Vagina (tissue), 2 donors: ENCODE data around the gene SDK2.

ENCODE experiments used
- POLR2A ChIP-seq, 2 donors: fragments of 450-650 bp; IDR thresholded peaks; one replicate each; pipeline ENCODE4 v1.6.1; 2017; ENCODE audit warnings: antibody characterized with exemption in 2 of 2, mild to moderate bottlenecking in 2 of 2, moderate library complexity in 2 of 2
- TF ChIP-seq, protein P1 (sequence below), 3 experiments: fragments of 450-650 bp in 2 of 3; fragments of 200-600 bp in 1 of 3; sonication (generic) in 1 of 3; IDR thresholded peaks; one replicate each; pipeline ENCODE4 v1.5.1; 2017 to 2019; ENCODE audit warnings: antibody characterized with exemption in 3 of 3, mild to moderate bottlenecking in 2 of 3, moderate library complexity in 2 of 3

DNA sequence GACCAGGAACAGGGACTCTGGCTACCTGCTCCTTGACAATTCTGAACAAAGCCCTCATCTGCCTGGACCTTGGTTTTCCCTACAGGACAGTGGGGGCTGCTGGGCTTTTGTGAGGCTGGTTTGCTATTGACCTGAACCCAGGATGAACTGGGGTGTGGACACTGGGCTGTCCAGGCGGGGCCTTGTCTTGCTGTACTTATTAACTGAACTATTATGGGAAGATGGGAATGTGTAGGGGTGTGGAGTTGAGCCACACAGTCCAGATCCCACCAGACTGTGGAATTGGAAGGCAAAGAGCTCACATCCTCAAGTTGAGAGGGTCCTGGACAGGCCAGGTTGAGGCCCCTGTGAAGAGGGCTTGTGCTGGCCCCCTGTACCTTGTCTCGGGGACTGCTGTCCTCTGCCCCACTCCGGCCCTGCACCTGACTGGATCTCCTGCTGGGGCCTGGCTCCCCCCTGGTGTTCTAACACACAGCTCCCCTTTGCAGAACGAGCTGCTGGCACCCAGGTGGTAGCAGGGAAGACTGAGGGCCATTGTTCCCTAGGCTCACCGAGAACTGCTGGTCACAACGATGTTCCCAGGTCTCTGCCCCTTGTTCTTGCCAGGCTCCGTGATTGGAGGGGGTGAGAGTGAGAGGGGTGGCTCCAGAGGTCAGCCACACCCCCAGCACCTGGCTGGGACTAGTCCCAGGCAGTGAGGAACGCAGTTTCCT, 280.6 kb downstream of the SDK2 start:
- TF ChIP-seq, protein P1, sequence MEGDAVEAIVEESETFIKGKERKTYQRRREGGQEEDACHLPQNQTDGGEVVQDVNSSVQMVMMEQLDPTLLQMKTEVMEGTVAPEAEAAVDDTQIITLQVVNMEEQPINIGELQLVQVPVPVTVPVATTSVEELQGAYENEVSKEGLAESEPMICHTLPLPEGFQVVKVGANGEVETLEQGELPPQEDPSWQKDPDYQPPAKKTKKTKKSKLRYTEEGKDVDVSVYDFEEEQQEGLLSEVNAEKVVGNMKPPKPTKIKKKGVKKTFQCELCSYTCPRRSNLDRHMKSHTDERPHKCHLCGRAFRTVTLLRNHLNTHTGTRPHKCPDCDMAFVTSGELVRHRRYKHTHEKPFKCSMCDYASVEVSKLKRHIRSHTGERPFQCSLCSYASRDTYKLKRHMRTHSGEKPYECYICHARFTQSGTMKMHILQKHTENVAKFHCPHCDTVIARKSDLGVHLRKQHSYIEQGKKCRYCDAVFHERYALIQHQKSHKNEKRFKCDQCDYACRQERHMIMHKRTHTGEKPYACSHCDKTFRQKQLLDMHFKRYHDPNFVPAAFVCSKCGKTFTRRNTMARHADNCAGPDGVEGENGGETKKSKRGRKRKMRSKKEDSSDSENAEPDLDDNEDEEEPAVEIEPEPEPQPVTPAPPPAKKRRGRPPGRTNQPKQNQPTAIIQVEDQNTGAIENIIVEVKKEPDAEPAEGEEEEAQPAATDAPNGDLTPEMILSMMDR (IDR thresholded peaks at IDR 0.05): no peak
- no peak for TF ChIP-seq POLR2A (IDR thresholded peaks at IDR 0.05)
